CD4-positive, alpha-beta T cell treated with Interleukin-2 at 100 ng/mL for 4 hours (primary cell): ENCODE data around the gene HEPHL1.
A peak's percentile ranks its signal among the peaks of the same experiment; 100 is the strongest.
"Not testable (repeated sequence)": the region's sequence is repeated elsewhere in the genome, so short reads cannot be mapped to it uniquely, and the experiment has no call there.

Experiments used
- DNase-seq: peaks from one replicate; pipeline ENCODE4 v3.0.0-alpha.2; 2020; ENCODE audit warnings: low spot score

HEPHL1 gene

GRCh38 chr11:94090401-94090800, 69.2 kb downstream of the HEPHL1 start:
- no peak for DNase-seq

- DNase-seq = no peak
These were observed 69.9 kb downstream of the HEPHL1 start for GRCh38 chr11:94091091-94091490.

- no peak for DNase-seq
These were observed 79.1 kb downstream of the HEPHL1 start for GRCh38 chr11:94100253-94100652.

- no peak for DNase-seq
These were observed 82.3 kb downstream of the HEPHL1 start for GRCh38 chr11:94103471-94103870.

- DNase-seq = no peak
These were observed 83.6 kb downstream of the HEPHL1 start for GRCh38 chr11:94104734-94105133.

- no peak for DNase-seq
These were observed 85.6 kb downstream of the HEPHL1 start for GRCh38 chr11:94106716-94107115.

GRCh38 chr11:94107363-94107762, 86.2 kb downstream of the HEPHL1 start:
- no peak for DNase-seq

- DNase-seq = no peak
These were observed 90.1 kb downstream of the HEPHL1 start for GRCh38 chr11:94111241-94111640.

- no peak for DNase-seq
These were observed 90.5 kb downstream of the HEPHL1 start for GRCh38 chr11:94111660-94112059.

GRCh38 chr11:94112206-94112953, 91.2 kb downstream of the HEPHL1 start:
- DNase-seq = no peak

GRCh38 chr11:94117197-94117574, 96.0 kb downstream of the HEPHL1 start:
- DNase-seq = no peak

GRCh38 chr11:94117871-94118270, 96.7 kb downstream of the HEPHL1 start:
- DNase-seq = no peak

GRCh38 chr11:94119676-94120075, 98.5 kb downstream of the HEPHL1 start:
- DNase-seq = not testable (repeated sequence)

- DNase-seq = not testable (repeated sequence)
These were observed 99.4 kb downstream of the HEPHL1 start for GRCh38 chr11:94120516-94120915.

GRCh38 chr11:94120946-94121345, 99.8 kb downstream of the HEPHL1 start:
- DNase-seq = no peak

- DNase-seq = no peak
These were observed 104.4 kb downstream of the HEPHL1 start for GRCh38 chr11:94125407-94126115.

GRCh38 chr11:94127638-94128037, 106.5 kb downstream of the HEPHL1 start:
- no peak for DNase-seq

- DNase-seq = no peak
These were observed 107.2 kb downstream of the HEPHL1 start for GRCh38 chr11:94128291-94128745.

- DNase-seq = peak; percentile 59
These were observed 107.8 kb downstream of the HEPHL1 start, which contains the start of gene PANX1 for GRCh38 chr11:94128746-94129511. TSS of gene PANX1 (plus strand) at chr11:94128841. CDS start at chr11:94129313, 472 bp downstream.

- DNase-seq = peak; percentile 28
These were observed 108.6 kb downstream of the HEPHL1 start for GRCh38 chr11:94129512-94130297.

GRCh38 chr11:94130298-94131046, 109.3 kb downstream of the HEPHL1 start:
- no peak for DNase-seq
